HG02981 (cell line): ENCODE results near the gene SLC35F2.
"Not testable (repeated sequence)": the region's sequence is repeated elsewhere in the genome, so short reads cannot be mapped to it uniquely, and the experiment has no call there.

Source experiments
- ATAC-seq: cut with Tn5 transposase; IDR thresholded peaks from one replicate; pipeline ENCODE4 v1.9.1; 2021; ENCODE audit warnings: mild to moderate bottlenecking, moderate library complexity; ENCODE audit not compliant: unreplicated experiment

The SLC35F2 gene

DNA sequence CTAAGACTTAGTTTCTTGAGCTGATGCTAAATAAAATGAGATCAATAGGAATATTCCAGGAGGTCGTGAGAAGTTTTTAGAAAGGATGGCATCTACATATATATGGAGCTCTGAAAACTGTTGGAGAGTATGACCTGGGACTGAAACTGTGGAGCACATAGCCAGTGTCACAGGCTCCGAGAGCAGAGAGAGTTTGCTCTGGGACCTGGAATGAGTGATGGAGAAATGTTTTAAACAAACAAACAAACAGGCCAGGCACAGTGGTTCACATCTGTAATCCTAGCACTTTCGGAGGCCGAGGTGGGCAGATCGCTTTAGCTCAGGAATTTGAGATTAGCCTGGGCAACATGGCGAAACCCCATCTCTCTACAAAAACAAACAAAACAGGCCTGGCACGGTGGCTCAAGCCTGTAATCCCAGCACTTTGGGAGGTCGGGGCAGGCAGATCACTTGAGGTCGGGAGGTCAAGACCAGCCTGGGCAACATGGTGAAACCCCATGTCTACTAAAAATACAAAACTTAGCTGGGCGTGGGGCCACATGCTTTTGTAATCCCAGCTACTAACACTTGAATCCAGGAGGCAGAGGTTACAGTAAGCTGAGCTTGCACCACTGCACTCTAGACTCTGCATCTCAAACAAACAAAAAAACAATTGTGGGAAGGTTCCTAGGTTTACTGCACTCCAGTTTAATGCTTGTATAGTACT lies 67.1 kb downstream of the SLC35F2 start:
- ATAC-seq: no peak

GRCh38 chr11:107789767-107790166 lies 68.8 kb downstream of the SLC35F2 start:
- no peak for ATAC-seq

GRCh38 chr11:107787733-107788132 lies 70.9 kb downstream of the SLC35F2 start:
- ATAC-seq: no peak

GRCh38 chr11:107785401-107785800 lies 73.2 kb downstream of the SLC35F2 start:
- no peak for ATAC-seq

DNA sequence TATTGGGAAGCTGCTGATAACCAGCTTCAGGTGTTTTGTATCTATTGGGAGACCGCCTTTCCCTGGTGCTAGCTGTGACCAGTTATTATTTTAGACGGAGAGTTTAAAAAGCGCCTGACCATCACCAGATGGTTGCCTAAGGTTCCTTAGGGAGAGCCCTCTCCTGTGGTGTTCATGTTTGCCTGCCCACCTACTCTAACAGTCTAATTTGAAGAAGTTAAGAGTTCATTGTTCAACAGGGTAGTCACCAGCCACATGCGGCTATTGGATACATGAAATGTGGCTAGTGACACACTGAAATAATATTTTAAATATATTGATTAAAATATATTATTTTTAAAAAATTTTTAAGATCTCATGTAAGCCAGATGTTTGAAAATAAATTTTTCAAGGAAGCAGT lies 75.5 kb downstream of the SLC35F2 start:
- no peak for ATAC-seq

DNA sequence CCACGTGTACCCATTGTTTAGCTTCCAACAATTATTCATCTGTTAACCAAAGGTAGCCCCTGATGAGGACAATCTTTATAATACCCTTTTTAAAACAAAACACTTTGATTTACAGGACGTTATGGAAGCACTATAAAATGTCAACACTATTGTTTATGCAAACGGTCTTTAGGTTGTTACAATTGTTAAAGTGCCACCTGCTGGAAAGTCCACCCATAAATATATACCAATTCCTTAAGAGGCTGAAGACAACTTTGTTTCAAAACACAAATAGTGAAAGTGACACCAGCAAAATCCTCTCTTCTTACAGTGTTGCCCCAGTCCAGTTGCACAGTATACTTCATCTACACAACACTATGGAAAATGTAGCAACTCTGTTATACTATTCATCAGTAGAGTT lies 77.8 kb downstream of the SLC35F2 start:
- no peak for ATAC-seq

DNA sequence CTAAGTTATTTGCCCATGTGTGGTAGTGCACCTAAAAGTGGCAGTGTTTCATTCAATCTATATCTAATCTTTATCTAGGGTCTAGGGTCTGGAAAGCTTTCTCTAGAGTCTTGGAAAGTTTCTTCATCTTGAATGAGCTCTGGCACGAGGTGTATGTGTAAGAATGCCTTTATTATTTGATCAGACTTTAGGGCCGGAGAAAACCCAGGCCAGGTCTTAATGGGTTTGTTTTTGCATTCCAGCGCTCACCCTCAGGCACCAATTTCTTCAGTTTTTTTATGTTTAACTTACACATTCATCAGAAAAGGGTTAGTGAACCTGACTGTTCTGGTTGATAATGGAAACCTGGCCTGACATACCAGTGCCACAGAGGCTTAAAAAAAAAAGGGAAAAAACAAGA lies 78.5 kb downstream of the SLC35F2 start:
- no peak for ATAC-seq

DNA sequence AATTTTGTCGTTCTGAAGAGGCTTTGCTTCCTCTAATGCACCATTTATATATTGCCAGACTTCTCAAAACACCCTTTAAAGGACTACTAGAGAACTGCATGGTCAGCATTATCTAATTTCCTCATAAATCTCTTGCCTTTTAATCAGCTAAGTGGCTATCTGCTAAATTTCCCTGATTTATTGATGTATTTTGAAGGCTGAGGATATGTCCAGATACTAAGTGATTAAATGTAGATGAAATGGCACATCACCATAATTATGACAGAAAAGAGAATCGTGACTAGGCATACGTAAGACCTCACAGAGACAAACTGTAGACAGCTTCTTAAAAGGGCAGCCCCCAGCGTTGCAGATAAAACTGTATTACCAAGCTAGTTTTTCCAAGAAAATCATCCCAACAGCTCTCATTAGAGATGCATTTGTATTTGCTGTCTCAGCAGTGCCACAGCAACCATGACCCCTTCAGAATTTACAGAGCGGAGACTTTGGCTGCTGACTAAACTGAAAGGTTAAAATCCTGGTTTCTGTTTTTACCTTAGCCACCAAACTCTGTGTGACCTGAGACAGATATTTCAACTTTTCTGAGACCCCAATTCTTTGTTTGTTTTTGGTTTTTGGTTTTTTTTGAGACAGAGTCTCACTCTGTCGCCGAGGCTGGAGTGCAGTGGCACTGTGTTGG lies 79.6 kb downstream of the SLC35F2 start:
- no peak for ATAC-seq

DNA sequence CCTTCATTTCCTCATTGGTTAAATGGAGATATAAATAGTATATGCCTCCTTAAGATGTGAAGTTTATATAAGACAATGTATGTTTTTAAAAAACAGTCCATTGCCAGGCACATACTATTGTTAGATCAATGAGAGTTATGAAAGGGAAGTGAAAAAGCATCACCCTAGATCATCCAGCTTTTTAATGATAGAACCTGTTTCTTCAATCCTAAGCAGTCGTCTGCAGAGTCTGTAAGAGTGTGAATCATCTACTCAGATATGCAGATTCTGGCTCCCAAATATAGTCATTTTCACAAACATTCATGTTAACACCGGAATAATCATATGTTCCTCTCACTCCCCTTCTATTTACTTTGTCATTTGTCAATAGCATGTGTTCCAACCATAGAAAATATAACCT lies 81.5 kb downstream of the SLC35F2 start:
- ATAC-seq: no peak

- no peak for ATAC-seq
These were observed 82.5 kb downstream of the SLC35F2 start for GRCh38 chr11:107776062-107776461.

DNA sequence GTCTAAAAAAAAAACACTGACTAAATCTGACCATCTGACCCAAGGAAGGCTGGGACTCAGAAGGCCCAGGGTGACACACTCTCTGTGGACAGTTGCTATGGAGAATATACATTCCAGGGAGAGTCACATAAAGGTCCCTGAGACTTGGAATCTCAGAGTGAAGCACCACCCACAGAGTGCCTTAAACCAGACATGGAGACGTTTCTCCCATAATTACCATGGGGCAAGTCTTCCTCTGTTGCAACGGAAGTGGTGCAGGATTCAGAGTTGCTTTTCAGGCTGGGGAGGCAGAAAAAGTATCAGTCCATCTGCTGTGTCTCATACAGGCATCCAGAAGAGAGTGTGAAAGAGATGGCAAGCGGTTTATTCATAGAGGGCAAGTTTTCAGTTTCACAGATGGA lies 88.0 kb downstream of the SLC35F2 start:
- ATAC-seq: no peak

DNA sequence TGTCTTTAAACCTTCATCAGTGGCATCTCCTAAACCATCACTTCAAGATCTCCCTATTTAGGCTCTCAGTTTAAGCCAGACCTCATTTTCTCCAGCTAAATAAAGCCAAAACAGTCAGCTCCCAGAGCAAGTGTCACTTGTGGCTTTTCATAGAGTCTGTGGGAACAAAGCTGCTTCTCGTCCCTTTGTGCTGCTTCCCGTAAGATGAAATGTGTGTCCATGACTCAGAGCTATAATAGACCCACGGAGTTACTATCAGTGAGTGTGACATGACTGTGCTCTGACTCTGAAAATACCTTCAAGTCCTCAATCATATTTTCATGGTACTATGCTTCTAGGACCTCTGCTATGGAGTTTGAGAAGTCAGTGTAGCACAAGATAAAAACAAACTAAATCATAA lies 89.4 kb downstream of the SLC35F2 start:
- no peak for ATAC-seq

GRCh38 chr11:107758719-107759355 lies 99.8 kb downstream of the SLC35F2 start:
- ATAC-seq: not testable (repeated sequence)

- no peak for ATAC-seq
These were observed 100.9 kb downstream of the SLC35F2 start for GRCh38 chr11:107757661-107758060.

DNA sequence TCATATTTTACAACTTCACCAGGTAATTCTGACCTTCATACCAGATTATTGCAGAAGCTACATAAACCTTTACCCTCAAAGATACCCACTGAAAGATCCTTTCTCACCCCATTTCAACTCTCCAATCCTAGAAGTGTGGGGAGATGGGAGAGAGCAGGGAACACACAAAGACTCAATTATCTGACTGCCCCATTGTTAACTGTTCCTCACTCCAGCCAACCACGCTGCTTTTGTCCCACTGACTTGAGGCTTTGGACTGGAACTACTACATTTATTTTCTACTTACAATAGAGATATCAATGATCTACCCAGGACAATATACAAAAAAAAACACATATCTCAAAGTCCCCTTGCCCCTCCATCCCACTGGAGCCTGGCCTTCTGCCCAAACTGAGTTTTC lies 102.0 kb downstream of the SLC35F2 start:
- ATAC-seq: no peak

GRCh38 chr11:107752949-107753822 lies 105.4 kb downstream of the SLC35F2 start:
- no peak for ATAC-seq

DNA sequence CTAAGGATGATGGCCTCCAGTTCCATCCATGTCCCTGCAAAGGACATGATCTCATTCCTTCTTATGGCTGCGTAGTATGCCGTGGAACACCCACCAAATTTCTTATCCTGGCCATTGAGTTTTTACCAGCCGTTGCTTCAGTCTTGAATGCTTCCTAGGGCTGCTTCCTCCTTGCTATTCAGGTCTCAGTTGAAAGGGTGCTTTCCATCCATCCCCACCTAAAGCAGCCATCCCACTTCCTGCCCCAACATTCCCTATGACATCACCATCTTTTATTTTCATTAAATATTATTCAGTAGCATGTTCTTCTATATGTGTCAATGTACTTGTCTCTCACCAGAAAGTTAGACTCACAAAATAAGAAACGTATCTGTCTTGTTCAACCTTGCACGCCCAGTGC lies 106.1 kb downstream of the SLC35F2 start:
- no peak for ATAC-seq

DNA sequence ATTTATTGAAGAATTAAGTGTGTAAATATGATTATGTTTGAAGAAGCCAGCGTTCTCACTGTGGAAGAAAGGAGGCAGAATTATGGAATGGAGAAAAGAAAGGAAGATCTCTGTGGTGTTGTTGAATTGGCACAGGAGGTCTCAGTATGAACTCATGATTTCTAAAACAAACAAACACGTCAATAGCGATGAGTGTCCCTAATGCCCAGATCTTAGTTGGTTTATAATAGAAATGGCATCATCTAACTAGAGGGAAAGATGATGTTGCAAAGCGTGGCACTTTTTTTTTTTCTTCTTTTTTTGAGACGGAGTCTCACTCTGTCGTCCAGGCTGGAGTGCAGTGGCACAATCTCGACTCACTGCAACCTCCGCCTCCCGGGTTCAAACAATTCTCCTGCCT lies 107.5 kb downstream of the SLC35F2 start:
- ATAC-seq: no peak

DNA sequence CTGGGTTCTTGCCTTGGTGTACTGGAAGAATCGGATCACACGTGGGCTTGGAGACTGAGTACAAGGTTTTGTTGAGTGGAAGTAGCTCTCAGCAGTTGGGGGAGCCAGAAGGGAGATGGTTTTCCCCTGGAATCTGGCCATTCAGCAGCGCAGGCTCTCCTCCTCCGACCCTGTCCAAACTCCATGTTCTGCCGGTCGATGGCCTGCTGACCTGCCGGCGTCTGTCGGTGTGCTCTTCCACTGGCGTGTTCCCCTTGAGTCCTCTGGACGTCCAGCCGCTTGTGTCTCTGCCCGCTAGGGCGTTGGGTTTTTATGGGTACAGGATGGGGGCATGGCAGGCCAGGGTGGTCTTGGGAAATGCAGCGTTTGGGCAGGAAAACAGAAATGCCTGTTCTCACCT lies 108.3 kb downstream of the SLC35F2 start:
- no peak for ATAC-seq

- ATAC-seq: no peak
These were observed 111.0 kb downstream of the SLC35F2 start for GRCh38 chr11:107747622-107748021.

GRCh38 chr11:107744736-107745135 lies 113.9 kb downstream of the SLC35F2 start:
- ATAC-seq: no peak
